ENCODE data around the gene RTEL1. TPM values are rescaled to one million over a fixed set of nuclear protein-coding genes. Genes with fewer than 3 reads are reported as not detected.

The RTEL1 gene
- polyA plus RNA-seq, 1 experiment = 11.3 TPM

- Histone ChIP-seq H3K4me3 (ENCODE audit: low read depth, low read length) (no peak overlapping the region), H3K9me3 (ENCODE audit: control insufficient read depth, insufficient read depth, low read length) (no peaks in the 10 kb centered on the region; the same call in 1 of the 2 replicates), H3K27me3 (ENCODE audit: control insufficient read depth, insufficient read depth, low read length) (no peaks in the 10 kb centered on the region), H3K27ac (ENCODE audit: low read depth, low read length) (no peak overlapping the region)
- CTCF ChIA-PET = no interaction called here
- no peak for DNase-seq (ENCODE audit: low read depth, low spot score)
- TF ChIP-seq, protein P1, sequence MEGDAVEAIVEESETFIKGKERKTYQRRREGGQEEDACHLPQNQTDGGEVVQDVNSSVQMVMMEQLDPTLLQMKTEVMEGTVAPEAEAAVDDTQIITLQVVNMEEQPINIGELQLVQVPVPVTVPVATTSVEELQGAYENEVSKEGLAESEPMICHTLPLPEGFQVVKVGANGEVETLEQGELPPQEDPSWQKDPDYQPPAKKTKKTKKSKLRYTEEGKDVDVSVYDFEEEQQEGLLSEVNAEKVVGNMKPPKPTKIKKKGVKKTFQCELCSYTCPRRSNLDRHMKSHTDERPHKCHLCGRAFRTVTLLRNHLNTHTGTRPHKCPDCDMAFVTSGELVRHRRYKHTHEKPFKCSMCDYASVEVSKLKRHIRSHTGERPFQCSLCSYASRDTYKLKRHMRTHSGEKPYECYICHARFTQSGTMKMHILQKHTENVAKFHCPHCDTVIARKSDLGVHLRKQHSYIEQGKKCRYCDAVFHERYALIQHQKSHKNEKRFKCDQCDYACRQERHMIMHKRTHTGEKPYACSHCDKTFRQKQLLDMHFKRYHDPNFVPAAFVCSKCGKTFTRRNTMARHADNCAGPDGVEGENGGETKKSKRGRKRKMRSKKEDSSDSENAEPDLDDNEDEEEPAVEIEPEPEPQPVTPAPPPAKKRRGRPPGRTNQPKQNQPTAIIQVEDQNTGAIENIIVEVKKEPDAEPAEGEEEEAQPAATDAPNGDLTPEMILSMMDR (IDR thresholded peaks at IDR 0.05; ENCODE audit: low read depth, low read length) = no peak
- POLR2A ChIA-PET = no interaction called here
These were observed 14.6 kb downstream of the RTEL1 start for GRCh38 chr20:63672666-63673065.

GRCh38 chr20:63673951-63674350 lies 15.8 kb downstream of the RTEL1 start:
- POLR2A ChIA-PET = no interaction called here
- DNase-seq (ENCODE audit: low read depth, low spot score) = no peak
- CTCF ChIA-PET = no interaction called here
- Histone ChIP-seq H3K27me3 (ENCODE audit: control insufficient read depth, insufficient read depth, low read length) (no peaks in the 10 kb centered on the region), H3K27ac (ENCODE audit: low read depth, low read length) (no peak overlapping the region), H3K4me3 (ENCODE audit: low read depth, low read length) (no peak overlapping the region), H3K9me3 (ENCODE audit: control insufficient read depth, insufficient read depth, low read length) (no peaks in the 10 kb centered on the region; the same call in 1 of the 2 replicates)
- TF ChIP-seq, protein P1 (IDR thresholded peaks at IDR 0.05; ENCODE audit: low read depth, low read length) = no peak

- TF ChIP-seq, protein P1 (IDR thresholded peaks at IDR 0.05; ENCODE audit: low read depth, low read length) = no peak
- Histone ChIP-seq H3K27ac (ENCODE audit: low read depth, low read length) (no peak overlapping the region), H3K27me3 (ENCODE audit: control insufficient read depth, insufficient read depth, low read length) (no peaks in the 10 kb centered on the region), H3K9me3 (ENCODE audit: control insufficient read depth, insufficient read depth, low read length) (no peaks in the 10 kb centered on the region; the same call in 1 of the 2 replicates), H3K4me3 (ENCODE audit: low read depth, low read length) (no peak overlapping the region)
- ChIA-PET POLR2A (no interaction called here), CTCF (no interaction called here)
- no peak for DNase-seq (ENCODE audit: low read depth, low spot score)
These were observed 17.7 kb downstream of the RTEL1 start for GRCh38 chr20:63675681-63676368.

DNA sequence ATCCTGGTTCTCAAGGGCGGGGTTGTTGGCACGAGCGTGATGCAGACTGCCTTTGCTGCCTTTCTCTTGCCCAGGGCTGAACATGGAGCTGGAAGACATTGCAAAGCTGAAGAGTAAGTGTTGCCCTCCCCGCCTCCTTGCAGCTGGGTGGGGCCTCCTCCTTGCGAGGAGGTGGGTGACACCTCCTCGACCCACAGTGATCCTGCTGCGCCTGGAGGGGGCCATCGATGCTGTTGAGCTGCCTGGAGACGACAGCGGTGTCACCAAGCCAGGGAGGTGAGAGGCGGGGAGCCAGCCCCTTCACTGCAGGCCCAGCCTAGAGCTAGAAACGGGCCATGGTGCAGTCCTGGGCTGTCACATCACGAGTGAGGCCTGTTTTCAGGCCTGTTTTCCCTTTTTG lies 20.0 kb downstream of the RTEL1 start:
- Histone ChIP-seq H3K27me3 (ENCODE audit: control insufficient read depth, insufficient read depth, low read length) (no peaks in the 10 kb centered on the region), H3K9me3 (ENCODE audit: control insufficient read depth, insufficient read depth, low read length) (peaks cover 13% of the 10 kb centered on the region), H3K4me3 (ENCODE audit: low read depth, low read length) (no peak overlapping the region), H3K27ac (ENCODE audit: low read depth, low read length) (no peak overlapping the region)
- TF ChIP-seq, protein P1 (IDR thresholded peaks at IDR 0.05; ENCODE audit: low read depth, low read length) = no peak
- no peak for DNase-seq (ENCODE audit: low read depth, low spot score)
- ChIA-PET CTCF (no interaction called here), POLR2A (interaction anchor here (1.0 kb wide), 1 partner anchor 11 kb away, joined by 3 read pairs; no protein-coding TSS in a partner anchor)

GRCh38 chr20:63678667-63679465 lies 20.8 kb downstream of the RTEL1 start:
- DNase-seq (ENCODE audit: low read depth, low spot score) = no peak
- CTCF ChIA-PET = no interaction called here
- Histone ChIP-seq H3K4me3 (ENCODE audit: low read depth, low read length) (no peak overlapping the region), H3K27ac (ENCODE audit: low read depth, low read length) (no peak overlapping the region), H3K27me3 (ENCODE audit: control insufficient read depth, insufficient read depth, low read length) (no peaks in the 10 kb centered on the region), H3K9me3 (ENCODE audit: control insufficient read depth, insufficient read depth, low read length) (peaks cover 16% of the 10 kb centered on the region)
- TF ChIP-seq, protein P1 (IDR thresholded peaks at IDR 0.05; ENCODE audit: low read depth, low read length) = no peak
- POLR2A ChIA-PET = interaction anchor here (1.0 kb wide), 1 partner anchor 10 kb away, joined by 3 read pairs; no protein-coding TSS in a partner anchor

Data from AG04450 (cell line).